ENCODE results near the gene FMO1. TPM values are rescaled to one million over a fixed set of nuclear protein-coding genes. Genes with fewer than 3 reads are reported as not detected.

Gene FMO1
- total RNA-seq, 1 experiment from 2014 or later = not detected

GRCh38 chr1:171256940-171257606 lies 8.8 kb downstream of the FMO1 start:
- Histone ChIP-seq H3K36me3 (ENCODE audit: insufficient read depth, low read length, poor library complexity, severe bottlenecking) (no peaks in the 10 kb centered on the region), H3K9me3 (ENCODE audit: low read depth, low read length, poor library complexity, severe bottlenecking) (no peaks in the 10 kb centered on the region), H3K27me3 (replicated peaks; ENCODE audit: insufficient read depth, low read depth, low read length, poor library complexity) (no peaks in the 10 kb centered on the region), H3K4me1 (ENCODE audit: insufficient read depth, low read length, poor library complexity, severe bottlenecking) (no peaks in the 10 kb centered on the region), H3K4me3 (ENCODE audit: low read depth, low read length, poor library complexity, severe bottlenecking) (no peak overlapping the region), H3K27ac (ENCODE audit: low read depth, low read length, poor library complexity, severe bottlenecking) (no peak overlapping the region)
- DNase-seq (ENCODE audit: low spot score) = peak; percentile 39
- intact Hi-C loops (cut with micrococcal nuclease; ENCODE audit: unreplicated experiment) = no loop called here
- POLR2A ChIA-PET (ENCODE audit: low non-redundant PET) = no interaction called here
- no TSS peak for BruUV-seq (replicated peaks)
- TF ChIP-seq CTCF (conservative IDR thresholded peaks at IDR 0.05; ENCODE audit: low read depth, low read length) (no peak), EZH2 (IDR thresholded peaks at IDR 0.05; ENCODE audit: borderline replicate concordance, low read depth, low read length, poor library complexity, severe bottlenecking) (no peak)
- CTCF ChIA-PET = no interaction called here

- no peaks in the 10 kb centered on the region for H3K9me3 ChIP-seq (ENCODE audit: low read depth, low read length, poor library complexity, severe bottlenecking)
- ChIA-PET CTCF (no interaction called here), POLR2A (ENCODE audit: low non-redundant PET) (no interaction called here)
- TF ChIP-seq CTCF (conservative IDR thresholded peaks at IDR 0.05; ENCODE audit: low read depth, low read length) (no peak), EZH2 (IDR thresholded peaks at IDR 0.05; ENCODE audit: borderline replicate concordance, low read depth, low read length, poor library complexity, severe bottlenecking) (no peak)
- BruUV-seq (replicated peaks) = no TSS peak
- no peak overlapping the region for H3K27ac ChIP-seq (ENCODE audit: low read depth, low read length, poor library complexity, severe bottlenecking)
- no peak overlapping the region for H3K4me3 ChIP-seq (ENCODE audit: low read depth, low read length, poor library complexity, severe bottlenecking)
- H3K4me1 ChIP-seq (ENCODE audit: insufficient read depth, low read length, poor library complexity, severe bottlenecking) = no peaks in the 10 kb centered on the region
- no peaks in the 10 kb centered on the region for H3K36me3 ChIP-seq (ENCODE audit: insufficient read depth, low read length, poor library complexity, severe bottlenecking)
- DNase-seq (ENCODE audit: low spot score) = no peak
- no peaks in the 10 kb centered on the region for H3K27me3 ChIP-seq (replicated peaks; ENCODE audit: insufficient read depth, low read depth, low read length, poor library complexity)
- intact Hi-C loops (cut with micrococcal nuclease; ENCODE audit: unreplicated experiment) = no loop called here
These were observed 9.3 kb downstream of the FMO1 start for GRCh38 chr1:171257607-171258076.

- no peak for DNase-seq (ENCODE audit: low spot score)
- Histone ChIP-seq H3K36me3 (ENCODE audit: insufficient read depth, low read length, poor library complexity, severe bottlenecking) (no peaks in the 10 kb centered on the region), H3K4me3 (ENCODE audit: low read depth, low read length, poor library complexity, severe bottlenecking) (no peak overlapping the region), H3K27me3 (replicated peaks; ENCODE audit: insufficient read depth, low read depth, low read length, poor library complexity) (no peaks in the 10 kb centered on the region), H3K4me1 (ENCODE audit: insufficient read depth, low read length, poor library complexity, severe bottlenecking) (no peaks in the 10 kb centered on the region), H3K9me3 (ENCODE audit: low read depth, low read length, poor library complexity, severe bottlenecking) (no peaks in the 10 kb centered on the region), H3K27ac (ENCODE audit: low read depth, low read length, poor library complexity, severe bottlenecking) (no peak overlapping the region)
- ChIA-PET CTCF (no interaction called here), POLR2A (ENCODE audit: low non-redundant PET) (no interaction called here)
- no peak for TF ChIP-seq EZH2 (IDR thresholded peaks at IDR 0.05; ENCODE audit: borderline replicate concordance, low read depth, low read length, poor library complexity, severe bottlenecking)
- no peak for TF ChIP-seq CTCF (conservative IDR thresholded peaks at IDR 0.05; ENCODE audit: low read depth, low read length)
- intact Hi-C loops (cut with micrococcal nuclease; ENCODE audit: unreplicated experiment) = no loop called here
- no TSS peak for BruUV-seq (replicated peaks)
These were observed 10.1 kb downstream of the FMO1 start for GRCh38 chr1:171258429-171258828.
